NOMO-1 treated with dmso at 0.1 percent for 144 hours (cell line): Measurements from ENCODE around the gene DNAJC4.

Source experiments
- DNase-seq: peaks from one replicate; lab custom pipeline; 2025; ENCODE audit not compliant: unreplicated experiment; lab: John Stamatoyannopoulos, UW

The DNAJC4 gene

DNA sequence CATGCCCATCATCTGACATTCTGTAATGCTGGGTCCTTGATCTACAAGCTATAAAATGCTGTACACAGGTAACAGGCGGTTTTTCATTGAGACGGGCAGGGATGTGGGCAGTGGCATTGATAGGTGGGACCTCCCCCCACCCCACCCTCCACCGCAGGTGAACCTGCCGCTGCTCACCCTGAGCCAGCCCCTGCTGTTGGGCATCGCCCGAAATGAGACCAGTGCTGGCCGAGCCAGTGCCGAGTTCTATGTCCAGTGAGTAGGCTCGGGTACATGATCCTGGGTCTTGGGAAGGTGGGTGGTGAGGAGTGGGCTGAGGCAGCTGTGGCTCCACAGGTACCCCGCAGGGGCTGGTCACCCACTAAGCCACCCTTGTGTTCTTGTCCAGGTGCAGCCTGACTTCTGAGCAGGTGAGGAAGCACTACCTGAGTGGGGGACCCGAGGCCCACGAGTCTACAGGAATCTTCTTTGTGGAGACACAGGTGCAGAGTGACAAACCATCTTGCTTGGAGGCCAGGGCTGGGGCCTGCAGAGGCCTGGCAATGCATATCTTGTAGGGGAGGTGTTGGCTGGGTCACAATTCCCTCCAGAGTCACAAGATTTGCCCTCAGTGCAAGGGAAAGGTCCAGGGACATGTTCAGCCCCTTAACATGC is 1.1 kb upstream of the DNAJC4 start:
- no peak for DNase-seq

DNA sequence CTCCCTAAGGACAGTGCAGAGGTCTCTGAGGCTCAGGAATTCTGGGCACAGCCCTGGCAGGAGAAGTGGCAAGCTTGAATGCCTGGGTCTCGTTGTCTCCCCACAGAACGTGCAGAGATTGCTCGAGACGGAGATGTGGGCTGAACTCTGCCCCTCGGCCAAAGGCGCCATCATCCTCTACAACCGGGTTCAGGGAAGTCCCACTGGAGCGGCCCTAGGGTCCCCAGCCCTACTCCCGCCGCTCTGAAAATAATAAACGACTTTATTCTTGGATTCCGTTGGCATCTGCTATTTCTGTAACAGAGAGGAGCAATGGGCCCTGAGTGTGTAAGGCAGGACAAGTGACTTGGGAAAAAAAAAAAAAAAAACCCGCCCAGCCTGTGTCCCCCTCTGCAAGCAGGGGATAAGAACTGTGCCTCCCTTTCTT is 591 bp upstream of the DNAJC4 start:
- no peak for DNase-seq

DNA sequence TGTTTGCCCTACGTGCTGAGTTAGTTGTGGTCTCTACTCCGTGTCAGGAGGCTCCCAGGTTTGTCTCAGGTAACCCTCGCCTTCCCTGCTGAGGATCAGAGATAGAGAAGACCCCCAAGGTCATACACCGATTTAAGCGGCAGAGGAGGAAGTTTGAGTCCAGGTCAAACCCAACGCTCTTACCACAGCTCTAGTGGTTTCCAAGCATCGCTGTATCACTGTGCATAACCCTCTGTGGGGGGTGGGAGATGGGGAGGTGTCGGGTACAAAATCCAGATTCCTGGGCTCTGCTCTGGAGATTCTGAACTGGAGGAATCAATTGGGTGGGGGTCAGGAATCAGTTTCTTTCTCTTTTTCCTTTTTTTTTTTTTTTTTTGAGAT is 627 bp downstream of the DNAJC4 start:
- DNase-seq = peak; percentile 47

DNA sequence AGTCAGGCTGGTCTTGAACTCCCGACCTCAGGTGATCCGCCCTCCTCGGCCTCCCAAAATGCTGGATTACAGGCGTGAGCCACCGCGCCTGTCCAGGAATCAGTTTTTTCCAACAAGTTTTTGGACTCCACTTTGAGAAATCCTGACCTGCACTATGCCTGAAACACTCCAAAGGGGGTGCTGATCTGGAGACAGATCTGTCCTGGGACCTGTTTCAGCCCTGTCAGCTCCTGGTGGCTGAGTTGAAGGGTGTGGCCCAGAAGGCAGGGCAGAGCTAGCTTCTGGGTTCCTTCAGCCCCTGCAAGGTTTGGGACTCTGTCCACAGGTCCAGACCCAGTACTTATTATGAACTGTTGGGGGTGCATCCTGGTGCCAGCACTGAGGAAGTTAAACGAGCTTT is 1.2 kb downstream of the DNAJC4 start:
- DNase-seq = no peak

DNA sequence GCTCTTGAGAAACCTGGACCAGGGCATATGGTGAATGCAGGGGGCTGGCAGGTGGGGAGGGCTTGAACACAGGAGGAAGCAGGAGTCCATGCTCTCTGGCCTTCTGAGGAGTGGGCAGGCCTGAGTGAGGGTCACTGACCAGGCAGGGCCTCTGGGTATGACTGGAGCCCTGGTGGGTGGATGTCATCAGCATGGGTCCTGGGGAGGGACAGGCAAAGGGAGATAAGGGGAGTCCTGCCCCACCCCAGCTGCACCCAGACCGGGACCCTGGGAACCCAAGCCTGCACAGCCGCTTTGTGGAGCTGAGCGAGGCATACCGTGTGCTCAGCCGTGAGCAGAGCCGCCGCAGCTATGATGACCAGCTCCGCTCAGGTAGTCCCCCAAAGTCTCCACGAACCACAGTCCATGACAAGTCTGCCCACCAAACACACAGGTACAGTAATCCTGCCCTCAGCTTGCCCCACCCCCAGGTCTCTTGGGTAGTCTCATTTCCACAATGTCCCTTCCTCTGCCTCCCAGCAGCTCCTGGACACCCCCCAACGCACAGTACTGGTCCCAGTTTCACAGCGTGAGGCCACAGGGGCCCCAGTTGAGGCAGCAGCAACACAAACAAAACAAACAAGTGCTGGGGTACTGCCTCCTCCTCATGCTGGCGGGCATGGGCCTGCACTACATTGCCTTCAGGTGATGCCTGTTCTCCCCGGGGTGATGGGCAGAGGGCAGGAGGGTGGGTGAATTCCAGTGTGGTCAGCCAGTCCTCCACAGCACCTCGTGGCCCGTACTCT is 2.0 kb downstream of the DNAJC4 start:
- no peak for DNase-seq

DNA sequence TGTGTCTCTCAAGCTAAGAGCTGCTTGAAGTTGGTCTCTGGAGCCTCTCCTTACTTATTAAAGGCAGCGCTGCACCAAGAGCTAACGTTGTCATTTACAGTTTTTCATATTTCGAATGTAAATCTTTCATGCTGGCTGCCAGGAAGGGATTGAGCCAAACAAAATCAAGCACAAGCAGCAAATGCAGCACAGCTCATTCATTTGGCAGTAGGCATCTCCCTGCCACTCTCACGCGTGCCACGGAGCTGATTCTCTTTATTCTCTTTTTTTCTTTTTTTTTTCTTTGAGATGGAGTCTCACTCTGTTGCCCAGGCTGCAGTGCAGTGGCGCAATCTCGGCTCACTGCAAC is 2.6 kb downstream of the DNAJC4 start:
- DNase-seq = no peak

DNA sequence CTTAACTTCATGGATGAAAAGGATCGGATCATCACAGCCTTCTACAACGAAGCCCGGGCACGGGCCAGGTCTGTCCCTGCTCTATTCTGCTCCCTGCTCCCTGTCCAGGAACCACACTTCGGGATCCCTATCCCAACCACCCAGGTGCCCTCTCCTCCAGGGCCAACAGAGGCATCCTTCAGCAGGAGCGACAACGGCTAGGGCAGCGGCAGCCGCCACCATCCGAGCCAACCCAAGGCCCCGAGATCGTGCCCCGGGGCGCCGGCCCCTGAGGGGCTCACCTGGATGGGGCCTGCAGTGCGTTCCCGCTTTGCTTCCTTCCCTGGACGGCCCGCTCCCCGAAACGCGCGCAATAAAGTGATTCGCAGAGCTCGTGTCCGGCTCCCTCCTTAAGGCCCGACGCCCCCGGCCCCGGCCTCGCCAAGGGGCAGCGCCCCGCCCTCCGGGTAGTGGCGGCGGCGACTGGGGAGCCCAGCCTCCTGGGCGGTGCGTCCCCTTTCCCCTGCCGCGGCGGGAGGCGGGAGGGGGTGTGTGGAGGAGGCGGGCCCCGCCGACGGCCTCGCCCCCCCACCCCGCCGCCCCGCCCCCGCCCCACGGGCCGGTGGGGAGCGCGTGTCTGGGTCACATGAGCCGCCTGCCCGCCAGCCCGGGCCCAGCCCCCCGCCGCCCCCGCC is 3.7 kb downstream of the DNAJC4 start, which contains the start of gene VEGFB:
TSS of gene VEGFB (plus strand) at position 672 of the 674 bp plus-strand sequence. CDS start 250 bp downstream, outside the sequence.
- peak; percentile 39 for DNase-seq

DNA sequence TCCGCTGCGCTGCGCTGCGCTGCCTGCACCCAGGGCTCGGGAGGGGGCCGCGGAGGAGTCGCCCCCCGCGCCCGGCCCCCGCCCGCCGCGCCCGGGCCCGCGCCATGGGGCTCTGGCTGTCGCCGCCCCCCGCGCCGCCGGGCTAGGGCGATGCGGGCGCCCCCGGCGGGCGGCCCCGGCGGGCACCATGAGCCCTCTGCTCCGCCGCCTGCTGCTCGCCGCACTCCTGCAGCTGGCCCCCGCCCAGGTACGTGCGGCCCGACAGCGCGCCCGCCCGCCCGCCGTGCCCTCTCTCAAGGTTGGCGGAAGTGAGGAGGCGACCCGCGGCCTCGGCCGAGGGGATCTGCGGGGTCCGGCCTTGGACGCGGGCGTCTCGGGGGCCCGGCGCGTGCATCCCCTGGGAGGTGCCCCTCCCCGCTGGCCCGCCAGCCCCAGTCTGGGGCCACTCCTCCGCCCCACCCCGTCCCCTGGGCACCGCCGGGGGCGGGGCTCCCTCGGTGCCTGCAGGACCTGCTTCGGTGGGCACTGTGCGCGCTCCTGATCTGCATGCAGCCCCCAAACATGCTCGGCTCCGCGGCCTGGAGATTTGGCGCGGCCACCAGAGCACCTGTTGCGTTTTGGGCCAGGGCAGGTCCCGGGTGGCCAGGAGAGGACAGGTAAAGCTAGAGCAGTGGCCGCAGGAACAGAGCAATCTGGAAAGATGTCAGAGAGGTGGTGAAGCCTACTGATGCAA is 4.5 kb downstream of the DNAJC4 start:
- DNase-seq = no peak

DNA sequence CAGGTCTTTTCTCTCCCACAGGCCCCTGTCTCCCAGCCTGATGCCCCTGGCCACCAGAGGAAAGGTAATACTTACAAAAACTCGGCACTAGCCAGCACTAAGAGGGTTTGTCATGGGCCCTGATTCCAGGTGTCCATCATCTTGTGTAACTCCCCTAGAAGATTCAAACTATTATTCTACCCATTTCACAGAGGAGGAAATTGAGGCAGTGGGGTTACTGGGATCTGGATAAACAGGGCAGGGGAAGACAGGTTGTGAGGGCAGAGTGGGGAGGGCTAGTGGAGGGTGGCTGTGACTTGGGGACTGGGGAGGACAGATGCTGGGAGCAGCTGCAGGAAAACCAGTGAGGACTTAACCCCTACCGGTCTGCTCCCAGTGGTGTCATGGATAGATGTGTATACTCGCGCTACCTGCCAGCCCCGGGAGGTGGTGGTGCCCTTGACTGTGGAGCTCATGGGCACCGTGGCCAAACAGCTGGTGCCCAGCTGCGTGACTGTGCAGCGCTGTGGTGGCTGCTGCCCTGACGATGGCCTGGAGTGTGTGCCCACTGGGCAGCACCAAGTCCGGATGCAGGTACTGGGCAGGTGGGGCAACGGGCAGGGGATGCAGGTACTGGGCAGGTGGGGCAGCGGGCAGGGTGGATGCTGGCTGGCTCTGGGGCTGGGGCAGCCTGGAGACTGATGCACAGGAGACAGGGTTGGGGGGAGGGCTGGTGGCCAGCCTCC is 5.3 kb downstream of the DNAJC4 start:
- no peak for DNase-seq

DNA sequence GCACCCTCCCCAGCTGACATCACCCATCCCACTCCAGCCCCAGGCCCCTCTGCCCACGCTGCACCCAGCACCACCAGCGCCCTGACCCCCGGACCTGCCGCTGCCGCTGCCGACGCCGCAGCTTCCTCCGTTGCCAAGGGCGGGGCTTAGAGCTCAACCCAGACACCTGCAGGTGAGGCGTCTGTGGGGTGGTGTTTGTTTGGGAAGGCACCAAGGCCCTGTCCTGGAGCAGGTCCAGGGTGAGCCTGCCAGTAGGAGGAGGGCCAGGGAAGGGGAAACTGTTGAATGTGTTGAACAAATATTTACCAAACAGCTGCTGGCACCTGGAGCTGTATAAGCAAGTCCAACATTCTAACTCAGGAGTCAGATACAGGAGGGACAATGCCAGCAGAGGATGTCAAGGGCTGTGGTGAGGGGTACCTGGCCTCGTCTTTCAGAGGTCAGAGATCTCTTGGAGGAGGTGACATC is 7.2 kb downstream of the DNAJC4 start:
- no peak for DNase-seq

DNA sequence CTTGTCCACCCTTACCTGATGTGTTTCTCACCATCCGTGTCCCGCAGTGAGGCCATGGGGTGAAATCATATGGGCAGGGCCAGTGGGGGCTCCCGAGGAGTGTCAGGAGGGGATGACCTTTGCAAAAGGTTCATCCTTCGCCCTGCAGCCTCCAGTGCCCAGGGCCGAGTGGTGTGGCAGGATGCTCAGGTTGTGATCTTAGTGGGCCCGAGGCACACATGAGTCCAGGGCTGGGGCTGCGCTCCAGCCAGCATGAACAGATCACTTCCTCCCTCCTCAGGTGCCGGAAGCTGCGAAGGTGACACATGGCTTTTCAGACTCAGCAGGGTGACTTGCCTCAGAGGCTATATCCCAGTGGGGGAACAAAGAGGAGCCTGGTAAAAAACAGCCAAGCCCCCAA is 7.7 kb downstream of the DNAJC4 start:
- no peak for DNase-seq

DNA sequence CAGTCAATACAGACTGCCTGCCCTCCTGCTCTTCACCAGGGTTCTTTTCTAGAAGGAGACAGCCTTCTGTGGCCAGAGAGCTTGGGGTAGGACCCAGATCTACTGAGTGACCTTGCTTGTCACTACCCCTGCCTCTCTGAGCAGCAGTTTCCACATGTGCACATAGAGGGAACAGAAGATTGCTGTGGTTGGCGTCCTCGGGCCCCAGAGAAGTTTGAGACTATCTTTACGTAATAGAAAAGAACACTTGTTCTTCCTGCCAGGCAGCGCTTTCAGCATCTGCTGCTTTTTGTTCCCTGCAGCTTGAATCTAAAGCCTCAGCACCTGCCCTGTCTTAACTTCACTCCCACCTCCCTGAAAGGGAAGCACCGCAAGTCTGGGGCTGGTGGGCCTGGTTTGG is 8.7 kb downstream of the DNAJC4 start:
- peak; percentile 73 for DNase-seq

DNA sequence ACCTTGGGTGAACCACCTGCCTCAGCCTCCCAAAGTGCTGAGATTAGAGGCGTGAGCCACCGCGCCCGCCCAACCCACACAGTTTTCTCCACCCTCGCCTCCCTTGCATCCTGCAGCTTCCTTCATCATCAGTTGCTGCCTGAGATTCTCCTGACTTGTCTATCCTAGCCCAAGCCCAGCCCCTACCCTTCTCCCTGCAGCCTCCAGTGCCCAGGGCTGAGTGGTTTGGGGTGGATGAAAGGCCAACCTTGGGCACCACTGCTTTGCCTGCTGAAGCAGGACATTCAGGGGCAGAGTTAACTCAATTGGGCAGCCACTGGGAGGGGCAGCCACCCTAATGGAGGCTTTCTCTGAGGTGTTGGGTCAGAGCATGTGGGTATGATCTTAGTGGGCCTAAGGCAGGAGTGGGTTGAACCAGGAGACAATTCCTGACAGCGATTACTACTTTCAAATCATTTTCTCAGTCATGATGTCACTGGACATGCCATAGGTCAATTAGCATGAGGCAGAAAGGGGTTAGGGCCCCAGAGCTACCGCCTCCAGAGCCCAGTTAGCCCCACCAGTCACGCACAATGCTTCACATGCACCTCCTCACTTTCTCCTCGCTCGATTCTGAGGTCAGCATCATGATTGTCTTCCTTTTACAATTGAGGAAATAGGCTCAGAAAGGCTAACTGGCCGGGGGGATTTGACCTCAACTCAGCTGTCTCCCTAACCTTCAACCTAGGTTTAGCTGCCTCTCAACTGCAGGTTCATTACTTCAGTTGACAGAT is 9.5 kb downstream of the DNAJC4 start:
- DNase-seq = peak; percentile 98

DNA sequence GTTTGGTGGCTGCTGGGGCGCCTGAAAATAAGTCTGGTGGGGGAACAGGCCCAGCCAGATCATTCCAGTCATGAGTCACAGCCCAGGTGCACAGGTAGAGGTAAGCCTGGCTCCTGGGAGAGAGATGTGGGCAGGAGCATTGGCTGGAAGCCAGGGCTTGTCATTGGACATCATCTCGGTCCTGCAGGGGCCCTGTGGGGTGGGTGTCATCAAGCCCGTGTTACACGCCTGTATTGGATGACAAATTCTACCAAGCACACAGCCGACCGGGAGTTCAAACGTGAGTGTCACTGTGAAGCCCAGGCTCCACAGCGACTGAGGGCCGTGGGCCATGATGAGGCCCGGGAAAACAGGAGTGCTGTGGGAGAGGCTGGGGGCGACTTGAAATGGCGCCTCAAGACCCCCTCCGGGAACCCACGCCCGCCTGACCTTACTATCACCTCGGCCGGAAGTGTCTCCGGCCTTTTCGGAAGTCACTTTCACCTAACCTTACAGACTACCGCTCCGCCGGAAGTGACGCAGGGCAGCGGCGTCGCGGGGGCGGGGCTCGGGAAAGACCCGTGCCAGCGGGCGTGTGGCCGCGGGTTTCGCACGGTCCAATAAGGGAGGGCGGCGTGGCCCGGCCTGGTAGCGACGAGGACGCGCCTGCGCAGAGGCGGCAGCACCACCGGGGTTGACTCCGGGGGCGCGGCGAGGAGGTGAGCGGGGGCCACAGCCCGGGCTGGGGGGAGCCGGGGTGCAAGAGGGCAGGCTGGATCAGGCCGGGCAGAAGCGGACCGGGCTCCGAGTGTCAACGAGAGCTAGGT is 10.3 kb downstream of the DNAJC4 start, which contains the start of gene FKBP2:
TSS of gene FKBP2 (plus strand) at position 661 of the 806 bp plus-strand sequence. CDS start 1,293 bp downstream, outside the sequence.
- peak; percentile 96 for DNase-seq

DNA sequence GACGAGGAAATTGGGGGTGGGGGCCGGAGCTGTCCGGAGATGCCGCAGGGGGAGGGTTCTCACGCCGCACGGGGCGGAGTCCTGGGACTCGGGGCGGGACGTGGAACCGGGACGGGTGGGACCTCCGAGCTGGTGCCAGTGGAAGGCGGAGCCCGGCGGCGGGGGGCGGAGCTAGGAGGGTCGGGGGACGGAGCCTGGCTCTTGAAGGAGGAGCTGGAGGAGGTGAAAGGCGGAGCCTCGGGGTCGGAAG is 10.8 kb downstream of the DNAJC4 start:
- no peak for DNase-seq

DNA sequence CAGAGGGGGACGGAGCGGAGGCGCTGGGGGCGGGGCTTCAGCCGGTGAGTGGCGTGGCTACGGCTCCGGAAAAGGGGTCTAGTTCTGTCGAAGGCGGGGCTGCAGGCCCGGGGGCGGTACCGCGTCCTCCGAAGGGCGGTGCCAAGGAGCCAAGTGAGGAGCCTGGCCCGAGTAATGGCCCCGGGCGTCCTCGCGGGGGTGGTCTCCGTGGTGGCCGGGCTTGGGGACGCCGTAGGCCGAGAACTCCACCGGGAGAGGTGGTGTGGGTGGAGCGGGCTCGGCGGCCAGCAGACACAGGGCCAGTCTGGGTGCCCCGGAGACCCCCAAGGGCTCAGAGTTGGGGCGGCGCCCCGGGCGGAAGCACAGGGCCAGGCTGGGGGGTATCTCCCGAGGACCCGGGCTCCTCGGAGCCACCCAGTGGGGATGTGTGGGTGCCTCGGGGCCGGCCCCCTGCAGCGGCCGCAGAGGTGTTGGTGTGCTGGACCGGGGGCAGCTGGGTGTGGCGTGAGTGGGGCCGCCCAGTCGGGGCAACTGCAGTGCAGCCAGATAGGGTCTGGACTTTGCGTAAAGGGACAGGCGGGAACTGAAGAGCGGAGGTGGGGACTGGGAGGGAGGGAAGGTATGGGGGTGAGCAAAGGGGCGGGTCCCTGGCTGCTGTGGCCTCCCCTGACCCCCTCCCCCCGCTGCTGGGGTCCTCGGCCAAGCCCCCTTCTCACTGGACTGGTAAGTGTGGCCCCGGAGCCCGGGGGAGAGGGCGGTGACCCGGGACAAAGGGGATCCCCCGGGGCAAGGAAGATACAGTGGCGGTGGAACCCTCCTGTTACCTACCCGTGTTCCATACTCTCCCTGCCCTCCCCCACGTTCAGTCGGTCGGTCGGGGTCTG is 11.4 kb downstream of the DNAJC4 start:
- DNase-seq = peak; percentile 98

DNA sequence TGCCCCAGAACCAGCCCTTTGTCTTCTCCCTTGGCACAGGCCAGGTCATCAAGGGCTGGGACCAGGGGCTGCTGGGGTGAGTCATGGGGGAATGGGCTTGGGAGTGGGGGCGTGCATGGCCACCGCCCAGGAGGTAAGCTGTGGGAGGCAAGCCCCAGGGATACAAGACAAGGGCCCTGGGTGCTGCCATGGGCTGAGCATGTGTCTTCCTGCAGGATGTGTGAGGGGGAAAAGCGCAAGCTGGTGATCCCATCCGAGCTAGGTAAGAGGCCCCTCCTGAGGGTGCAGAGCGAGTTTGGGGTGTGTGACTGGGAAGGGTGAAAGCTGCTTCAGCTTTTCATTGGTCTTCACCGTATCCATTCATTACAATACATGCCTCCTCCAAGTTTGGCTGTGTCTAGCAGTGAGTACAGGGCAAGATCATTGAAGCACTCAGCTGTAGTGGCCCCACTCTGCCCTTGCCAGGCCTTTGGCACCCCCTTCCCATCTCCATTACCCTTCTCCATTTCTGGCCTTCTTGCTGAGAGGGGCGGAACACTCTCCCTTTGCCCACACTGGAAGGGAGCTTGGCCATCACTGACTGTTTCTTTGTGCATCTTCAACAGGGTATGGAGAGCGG is 13.0 kb downstream of the DNAJC4 start:
- no peak for DNase-seq

DNA sequence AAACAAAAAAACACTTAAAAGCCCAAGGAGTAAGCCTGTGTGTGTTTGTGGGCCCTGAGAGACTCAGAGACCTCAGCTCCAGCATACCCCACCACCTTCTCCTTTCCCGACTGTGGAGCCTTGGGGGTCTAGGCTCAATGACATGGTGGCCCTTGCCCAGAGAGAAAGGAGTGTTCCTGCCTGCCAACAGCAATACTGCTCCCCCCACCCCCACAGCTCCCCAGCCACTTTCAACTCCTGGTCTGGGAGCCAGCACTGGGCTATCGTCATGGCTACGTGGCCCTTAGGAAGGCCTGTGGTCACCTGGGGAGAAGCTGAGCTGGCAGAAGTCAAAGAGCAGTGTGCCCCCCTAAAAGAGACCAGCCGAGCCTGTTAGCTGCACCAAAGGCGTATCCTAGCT is 13.8 kb downstream of the DNAJC4 start:
- no peak for DNase-seq
